ENCODE results near the gene NUP188. TPM values are rescaled to one million over a fixed set of nuclear protein-coding genes. Genes with fewer than 3 reads are reported as not detected.

Gene NUP188
- total and polyA plus RNA-seq, 12 donors, result 12.7 to 27.3 (median 19.9) TPM

GRCh38 chr9:129042016-129042415 lies 94.5 kb downstream of the NUP188 start:
- intact Hi-C loops (cut with DNase I), result no loop called here
- TF ChIP-seq CTCF (IDR thresholded peaks at IDR 0.05), result no peak
- Histone ChIP-seq H3K27ac (no peak overlapping the region), H3K36me3 (peaks cover 0 to 72% (median 32%) of the 10 kb centered on the region in 9 donors), H3K4me1 (peaks cover 8 to 29% (median 19%) of the 10 kb centered on the region in 9 donors), H3K27me3 (no peaks in the 10 kb centered on the region), H3K9me3 (no peaks in the 10 kb centered on the region), H3K4me3 (no peak overlapping the region)
- WGBS, 2 donors, result 89 to 94% methylated on average over 16 of the region's 16 CpGs
- DNase-seq (no peak), ATAC-seq (no peak)

- peak; percentile 70 to 84 for DNase-seq
- H3K36me3 ChIP-seq, result peaks cover 0 to 100% (median 42%) of the 10 kb centered on the region in 9 donors
- no peak overlapping the region for H3K4me3 ChIP-seq
- 52 to 69% methylated on average over 8 of the region's 8 CpGs for WGBS, 2 donors
- intact Hi-C loops (cut with DNase I), result no loop called here
- peaks cover 0 to 3% (median 0%) of the 10 kb centered on the region in 9 donors for H3K4me1 ChIP-seq
- peak; percentile 29 to 93 (median 80) for ATAC-seq
- H3K9me3 ChIP-seq, result no peaks in the 10 kb centered on the region
- H3K27ac ChIP-seq, result peak overlapping the region in 2 of 10 donors; percentile 27 to 52
- TF ChIP-seq CTCF (IDR thresholded peaks at IDR 0.05), result no peak
- H3K27me3 ChIP-seq, result no peaks in the 10 kb centered on the region
These were observed 105.1 kb downstream of the NUP188 start for GRCh38 chr9:129052592-129052991.

- Histone ChIP-seq H3K4me3 (no peak overlapping the region), H3K4me1 (peaks cover 0 to 3% (median 0%) of the 10 kb centered on the region in 9 donors), H3K9me3 (no peaks in the 10 kb centered on the region), H3K27me3 (no peaks in the 10 kb centered on the region), H3K27ac (peak overlapping the region in 2 of 10 donors; percentile 27 to 52), H3K36me3 (peaks cover 0 to 100% (median 41%) of the 10 kb centered on the region in 9 donors)
- no peak for DNase-seq
- TF ChIP-seq CTCF (IDR thresholded peaks at IDR 0.05), result no peak
- WGBS, 2 donors, result 93 to 95% methylated on average over 6 of the region's 6 CpGs
- peak in 2 of 8 donors; percentile 29 to 33 for ATAC-seq
- intact Hi-C loops (cut with DNase I), result no loop called here
These were observed 105.5 kb downstream of the NUP188 start for GRCh38 chr9:129053020-129053419.

- Histone ChIP-seq H3K27me3 (no peaks in the 10 kb centered on the region), H3K4me3 (no peak overlapping the region), H3K4me1 (peaks cover 0 to 5% (median 0%) of the 10 kb centered on the region in 9 donors), H3K36me3 (peaks cover 0 to 99% (median 32%) of the 10 kb centered on the region in 9 donors), H3K9me3 (no peaks in the 10 kb centered on the region), H3K27ac (no peak overlapping the region)
- no peak for TF ChIP-seq CTCF (IDR thresholded peaks at IDR 0.05)
- WGBS, 2 donors, result 84 to 90% methylated on average over 5 of the region's 5 CpGs
- no peak for DNase-seq
- intact Hi-C loops (cut with DNase I), result no loop called here
- ATAC-seq, result no peak
These were observed 106.8 kb downstream of the NUP188 start for GRCh38 chr9:129054163-129054851.

Other genes starting within 250 kb of the NUP188 start
- gene PKN3, start 245.2 kb upstream of the NUP188 start, total RNA-seq, result 1 to 10 TPM; 3.7 to 8.9 (median 4.7) TPM
- 10 to 100 TPM; 10.6 to 12.7 TPM for gene PKN3, start 245.2 kb upstream of the NUP188 start, polyA plus RNA-seq
- 10 to 100 TPM in 2 of 10 donors, 1 to 10 TPM in 8; 4.1 to 22.5 (median 6.0) TPM for gene ZDHHC12, start 223.6 kb upstream of the NUP188 start, total RNA-seq
- gene ZDHHC12, start 223.6 kb upstream of the NUP188 start, polyA plus RNA-seq, result 10 to 100 TPM; 15.2 to 36.6 TPM
- 10 to 100 TPM; 51.8 to 71.1 (median 60.9) TPM for gene ZER1, start 175.8 kb upstream of the NUP188 start, total RNA-seq
- gene ZER1, start 175.8 kb upstream of the NUP188 start, polyA plus RNA-seq, result 10 to 100 TPM; 24.3 to 36.3 TPM
- gene TBC1D13, start 160.4 kb upstream of the NUP188 start, total RNA-seq, result 10 to 100 TPM; 15.0 to 21.3 (median 17.8) TPM
- 10 to 100 TPM; 12.3 to 13.5 TPM for gene TBC1D13, start 160.4 kb upstream of the NUP188 start, polyA plus RNA-seq
- 10 to 100 TPM; 40.9 to 97.2 (median 52.0) TPM for gene ENDOG, start 129.2 kb upstream of the NUP188 start, total RNA-seq
- gene ENDOG, start 129.2 kb upstream of the NUP188 start, polyA plus RNA-seq, result 10 to 100 TPM; 51.3 to 98.8 TPM
- 10 to 100 TPM in 9 of 10 donors, 1 to 10 TPM in 1; 9.9 to 22.1 (median 16.4) TPM for gene SPOUT1, start 117.9 kb upstream of the NUP188 start, total RNA-seq
- gene SPOUT1, start 117.9 kb upstream of the NUP188 start, polyA plus RNA-seq, result 10 to 100 TPM; 20.8 to 22.4 TPM
- 10 to 100 TPM in 7 of 10 donors, 1 to 10 TPM in 3; 8.9 to 20.3 (median 11.1) TPM for gene KYAT1, start 65.7 kb upstream of the NUP188 start, total RNA-seq
- 10 to 100 TPM; 10.9 to 12.7 TPM for gene KYAT1, start 65.7 kb upstream of the NUP188 start, polyA plus RNA-seq
- gene LRRC8A, start 65.6 kb upstream of the NUP188 start, total RNA-seq, result 10 to 100 TPM; 15.2 to 45.1 (median 19.6) TPM
- gene LRRC8A, start 65.6 kb upstream of the NUP188 start, polyA plus RNA-seq, result 10 to 100 TPM; 13.2 to 41.7 TPM
- 10 to 100 TPM; 14.7 to 38.9 (median 21.8) TPM for gene PHYHD1, start 26.7 kb upstream of the NUP188 start, total RNA-seq
- gene PHYHD1, start 26.7 kb upstream of the NUP188 start, polyA plus RNA-seq, result 10 to 100 TPM; 26.3 to 49.2 TPM
- 10 to 100 TPM in 3 of 10 donors, 1 to 10 TPM in 7; 6.0 to 12.0 (median 8.8) TPM for gene DOLK, start 96 bp upstream of the NUP188 start, total RNA-seq
- 10 to 100 TPM in 1 of 2 donors, 1 to 10 TPM in 1; 5.0 to 14.2 TPM for gene DOLK, start 96 bp upstream of the NUP188 start, polyA plus RNA-seq
- gene SH3GLB2, start 80.6 kb downstream of the NUP188 start, total RNA-seq, result 10 to 100 TPM; 25.2 to 40.5 (median 31.5) TPM
- gene SH3GLB2, start 80.6 kb downstream of the NUP188 start, polyA plus RNA-seq, result 10 to 100 TPM; 34.1 to 51.3 TPM
- 10 to 100 TPM; 30.4 to 46.0 (median 34.5) TPM for gene MIGA2, start 88.9 kb downstream of the NUP188 start, total RNA-seq
- 10 to 100 TPM; 39.6 to 44.4 TPM for gene MIGA2, start 88.9 kb downstream of the NUP188 start, polyA plus RNA-seq
- gene DOLPP1, start 133.4 kb downstream of the NUP188 start, total RNA-seq, result 1 to 10 TPM; 3.1 to 7.0 (median 5.0) TPM
- 1 to 10 TPM; 3.8 to 8.1 TPM for gene DOLPP1, start 133.4 kb downstream of the NUP188 start, polyA plus RNA-seq
- gene CRAT, start 163.1 kb downstream of the NUP188 start, total RNA-seq, result 10 to 100 TPM; 67.0 to 84.7 (median 74.1) TPM
- 10 to 100 TPM; 19.5 to 48.5 TPM for gene CRAT, start 163.1 kb downstream of the NUP188 start, polyA plus RNA-seq
- 100 to 1,000 TPM; 169 to 227 (median 187) TPM for gene PTPA, start 163.7 kb downstream of the NUP188 start, total RNA-seq
- gene PTPA, start 163.7 kb downstream of the NUP188 start, polyA plus RNA-seq, result 100 to 1,000 TPM; 106 to 176 TPM
- gene IER5L, start 230.6 kb downstream of the NUP188 start, total RNA-seq, result 10 to 100 TPM in 1 of 10 donors, 1 to 10 TPM in 9; 1.2 to 13.7 (median 5.6) TPM
- 10 to 100 TPM in 1 of 2 donors, 1 to 10 TPM in 1; 5.0 to 26.3 TPM for gene IER5L, start 230.6 kb downstream of the NUP188 start, polyA plus RNA-seq